Measurements from ENCODE around the gene IPO9.

The IPO9 gene

DNA sequence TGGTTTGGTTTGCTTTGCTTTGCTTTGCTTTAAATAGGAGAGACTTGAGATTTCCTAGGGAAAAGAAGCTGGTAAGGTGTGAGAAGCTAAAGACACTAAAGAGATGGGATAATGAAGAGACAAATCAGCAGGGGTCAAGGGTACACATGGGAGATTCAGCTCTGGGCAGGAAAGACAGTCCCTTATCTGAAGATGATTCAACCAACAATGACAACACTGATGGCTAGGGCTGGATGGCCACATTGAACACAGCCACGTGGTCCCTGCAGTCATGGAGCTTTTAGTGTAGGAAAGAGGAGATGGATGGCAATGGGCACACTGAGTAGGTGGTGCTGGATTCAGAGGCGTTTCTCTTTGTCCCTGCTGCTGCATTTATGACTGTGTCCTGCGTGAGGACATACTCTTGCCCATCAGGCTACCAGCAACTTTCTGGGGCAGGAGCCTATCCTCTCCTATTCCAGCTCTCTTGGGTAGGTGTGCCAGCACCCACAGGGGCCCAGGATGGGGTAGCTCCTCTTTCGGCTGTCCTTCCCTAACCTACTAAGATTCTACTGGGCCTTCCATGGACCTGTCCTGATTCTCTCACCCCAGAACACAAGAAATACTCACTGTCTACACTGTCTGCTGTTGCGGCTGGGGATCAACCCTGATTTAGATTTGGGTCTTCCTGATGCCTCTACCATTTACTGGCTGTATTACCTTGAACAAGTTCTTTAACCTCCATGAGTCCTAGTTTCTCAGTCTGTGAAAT, 58.3 kb downstream of the IPO9 start:
- WGBS (ENCODE audit: insufficient coverage, insufficient read length) = no CpG with 5 or more reads among the region's 5 CpGs
- Histone ChIP-seq H3K4me3 (ENCODE audit: low read length) (no peak overlapping the region), H3K36me3 (ENCODE audit: control insufficient read depth, insufficient read depth, low read length) (no peaks in the 10 kb centered on the region), H3K9me3 (ENCODE audit: control insufficient read depth, insufficient read depth, low read length) (no peaks in the 10 kb centered on the region), H3K27ac (ENCODE audit: low read length) (no peak overlapping the region), H3K27me3 (ENCODE audit: control insufficient read depth, insufficient read depth, low read length) (no peaks in the 10 kb centered on the region), H3K4me1 (ENCODE audit: control insufficient read depth, insufficient read depth, low read length) (peaks cover 9% of the 10 kb centered on the region)
- DNase-seq (ENCODE audit: low read depth, low spot score) = no peak

DNA sequence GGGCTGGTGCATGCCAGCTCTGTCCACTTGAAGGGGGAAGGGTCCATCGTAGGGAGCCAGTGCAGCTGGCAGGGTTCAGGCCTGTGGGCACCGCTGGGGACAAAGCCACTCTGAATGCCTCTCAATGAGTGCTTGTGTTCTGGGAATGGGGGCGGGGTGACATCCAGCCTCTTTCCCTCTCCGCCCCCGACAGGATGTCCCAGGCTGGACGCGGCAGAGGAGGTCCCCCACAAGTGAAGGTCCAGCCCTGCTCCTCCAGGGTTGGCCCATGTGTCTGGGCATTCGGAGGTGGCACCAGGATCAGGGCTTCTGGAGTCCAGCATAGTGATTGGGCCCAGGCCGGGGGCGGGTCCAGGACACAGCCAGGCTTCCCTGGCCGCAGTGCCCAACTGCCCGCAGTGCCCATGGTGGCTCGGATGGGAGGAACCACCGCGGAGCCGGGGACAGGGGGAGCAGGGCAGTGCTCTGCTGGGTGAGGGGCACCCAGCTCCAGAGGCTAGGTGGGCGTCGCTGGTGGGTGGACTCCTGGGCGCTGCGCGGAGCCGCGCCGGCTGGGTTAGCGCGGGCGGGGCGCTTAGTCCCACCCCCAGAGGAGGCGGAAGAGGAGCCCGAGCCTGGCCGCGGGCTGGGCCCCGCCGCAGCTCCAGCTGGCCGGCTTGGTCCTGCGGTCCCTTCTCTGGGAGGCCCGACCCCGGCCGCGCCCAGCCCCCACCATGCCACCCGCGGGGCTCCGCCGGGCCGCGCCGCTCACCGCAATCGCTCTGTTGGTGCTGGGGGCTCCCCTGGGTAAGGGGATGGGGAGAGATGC, 59.5 kb downstream of the IPO9 start, which contains the start of gene SHISA4:
TSS of gene SHISA4 (plus strand) at position 617 of the 808 bp plus-strand sequence. CDS start at position 714, 97 bp downstream.
- no CpG with 5 or more reads among the region's 49 CpGs for WGBS (ENCODE audit: insufficient coverage, insufficient read length)
- Histone ChIP-seq H3K9me3 (ENCODE audit: control insufficient read depth, insufficient read depth, low read length) (no peaks in the 10 kb centered on the region), H3K36me3 (ENCODE audit: control insufficient read depth, insufficient read depth, low read length) (no peaks in the 10 kb centered on the region), H3K27ac (ENCODE audit: low read length) (no peak within 1 kb of the TSS), H3K4me3 (ENCODE audit: low read length) (peak within 1 kb of the TSS; percentile 80), H3K4me1 (ENCODE audit: control insufficient read depth, insufficient read depth, low read length) (peaks cover 7% of the 10 kb centered on the region), H3K27me3 (ENCODE audit: control insufficient read depth, insufficient read depth, low read length) (no peaks in the 10 kb centered on the region)
- DNase-seq (ENCODE audit: low read depth, low spot score) = no peak

GRCh38 chr1:201889090-201889968, 60.4 kb downstream of the IPO9 start:
- no peaks in the 10 kb centered on the region for H3K36me3 ChIP-seq (ENCODE audit: control insufficient read depth, insufficient read depth, low read length)
- no peak for DNase-seq (ENCODE audit: low read depth, low spot score)
- peak overlapping the region; percentile 80; the same call in 1 of the 2 replicates for H3K4me3 ChIP-seq (ENCODE audit: low read length)
- H3K27me3 ChIP-seq (ENCODE audit: control insufficient read depth, insufficient read depth, low read length) = no peaks in the 10 kb centered on the region
- no peaks in the 10 kb centered on the region for H3K9me3 ChIP-seq (ENCODE audit: control insufficient read depth, insufficient read depth, low read length)
- H3K27ac ChIP-seq (ENCODE audit: low read length) = no peak overlapping the region
- H3K4me1 ChIP-seq (ENCODE audit: control insufficient read depth, insufficient read depth, low read length) = peaks cover 7% of the 10 kb centered on the region
- no CpG with 5 or more reads among the region's 33 CpGs for WGBS (ENCODE audit: insufficient coverage, insufficient read length)

DNA sequence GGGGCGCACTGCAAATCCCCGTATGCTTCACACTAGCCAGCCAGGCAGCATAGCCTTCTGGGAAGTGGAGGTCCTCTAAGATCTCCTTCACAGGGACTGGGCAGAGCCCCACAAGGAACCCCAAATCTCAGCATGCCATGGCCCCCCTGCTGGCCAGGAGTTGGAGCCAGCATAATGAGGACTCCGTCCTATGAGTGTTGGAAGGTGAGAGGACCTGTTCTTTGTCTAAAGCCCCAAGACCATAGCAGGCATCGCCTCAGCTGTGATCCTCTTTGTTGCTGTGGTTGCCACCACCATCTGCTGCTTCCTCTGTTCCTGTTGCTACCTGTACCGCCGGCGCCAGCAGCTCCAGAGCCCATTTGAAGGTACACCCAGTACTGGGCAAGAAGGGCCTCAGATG, 61.3 kb downstream of the IPO9 start:
- Histone ChIP-seq H3K27me3 (ENCODE audit: control insufficient read depth, insufficient read depth, low read length) (no peaks in the 10 kb centered on the region), H3K27ac (ENCODE audit: low read length) (no peak overlapping the region), H3K36me3 (ENCODE audit: control insufficient read depth, insufficient read depth, low read length) (no peaks in the 10 kb centered on the region), H3K4me1 (ENCODE audit: control insufficient read depth, insufficient read depth, low read length) (peaks cover 12% of the 10 kb centered on the region), H3K4me3 (ENCODE audit: low read length) (no peak overlapping the region), H3K9me3 (ENCODE audit: control insufficient read depth, insufficient read depth, low read length) (no peaks in the 10 kb centered on the region)
- no CpG with 5 or more reads among the region's 7 CpGs for whole genome bisulfite sequencing (ENCODE audit: insufficient coverage, insufficient read length)
- DNase-seq (ENCODE audit: low read depth, low spot score) = no peak

- no CpG with 5 or more reads among the region's 3 CpGs for WGBS (ENCODE audit: insufficient coverage, insufficient read length)
- Histone ChIP-seq H3K27me3 (ENCODE audit: control insufficient read depth, insufficient read depth, low read length) (no peaks in the 10 kb centered on the region), H3K4me3 (ENCODE audit: low read length) (no peak overlapping the region), H3K9me3 (ENCODE audit: control insufficient read depth, insufficient read depth, low read length) (no peaks in the 10 kb centered on the region), H3K4me1 (ENCODE audit: control insufficient read depth, insufficient read depth, low read length) (peaks cover 12% of the 10 kb centered on the region), H3K36me3 (ENCODE audit: control insufficient read depth, insufficient read depth, low read length) (no peaks in the 10 kb centered on the region), H3K27ac (ENCODE audit: low read length) (no peak overlapping the region)
- no peak for DNase-seq (ENCODE audit: low read depth, low spot score)
These were observed 62.0 kb downstream of the IPO9 start for GRCh38 chr1:201890806-201891450.

DNA sequence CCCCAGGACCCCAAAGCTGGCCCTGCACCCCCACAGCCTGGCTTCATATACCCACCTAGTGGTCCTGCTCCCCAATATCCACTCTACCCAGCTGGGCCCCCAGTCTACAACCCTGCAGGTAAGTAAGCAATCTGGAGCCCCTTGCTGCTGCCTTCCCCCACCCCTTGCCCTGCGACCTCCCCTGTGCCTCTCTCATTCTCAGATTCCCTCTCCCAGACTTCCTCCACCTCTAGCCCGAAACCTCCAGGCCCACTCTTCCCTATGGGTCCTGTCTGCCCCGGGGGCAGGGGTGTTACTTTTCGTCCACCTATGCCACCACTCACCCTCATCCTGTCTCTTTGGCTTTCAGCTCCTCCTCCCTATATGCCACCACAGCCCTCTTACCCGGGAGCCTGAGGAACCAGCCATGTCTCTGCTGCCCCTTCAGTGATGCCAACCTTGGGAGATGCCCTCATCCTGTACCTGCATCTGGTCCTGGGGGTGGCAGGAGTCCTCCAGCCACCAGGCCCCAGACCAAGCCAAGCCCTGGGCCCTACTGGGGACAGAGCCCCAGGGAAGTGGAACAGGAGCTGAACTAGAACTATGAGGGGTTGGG, 62.6 kb downstream of the IPO9 start:
- Histone ChIP-seq H3K9me3 (ENCODE audit: control insufficient read depth, insufficient read depth, low read length) (no peaks in the 10 kb centered on the region), H3K36me3 (ENCODE audit: control insufficient read depth, insufficient read depth, low read length) (no peaks in the 10 kb centered on the region), H3K27ac (ENCODE audit: low read length) (no peak overlapping the region), H3K4me1 (ENCODE audit: control insufficient read depth, insufficient read depth, low read length) (peaks cover 12% of the 10 kb centered on the region), H3K27me3 (ENCODE audit: control insufficient read depth, insufficient read depth, low read length) (no peaks in the 10 kb centered on the region), H3K4me3 (ENCODE audit: low read length) (no peak overlapping the region)
- WGBS (ENCODE audit: insufficient coverage, insufficient read length) = no CpG with 5 or more reads among the region's 5 CpGs
- no peak for DNase-seq (ENCODE audit: low read depth, low spot score)

DNA sequence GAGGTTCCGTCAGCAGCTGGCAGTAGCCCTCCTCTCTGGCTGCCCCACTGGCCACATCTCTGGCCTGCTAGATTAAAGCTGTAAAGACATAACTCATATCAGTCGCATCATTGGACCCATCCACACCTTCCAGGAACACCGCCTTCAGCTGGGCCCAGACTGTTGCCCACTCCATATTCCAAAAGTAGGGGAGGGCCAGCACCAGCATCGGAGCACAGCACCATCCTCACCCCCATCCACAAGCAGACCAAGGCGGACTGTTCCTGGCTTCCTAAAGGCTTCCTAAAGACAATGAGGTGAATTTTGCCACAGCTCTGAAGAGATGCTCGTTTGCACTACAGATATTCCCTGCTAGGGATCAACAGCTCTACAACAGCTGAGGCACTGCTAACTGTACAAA, 63.3 kb downstream of the IPO9 start:
- Histone ChIP-seq H3K27ac (ENCODE audit: low read length) (no peak overlapping the region), H3K4me3 (ENCODE audit: low read length) (no peak overlapping the region), H3K27me3 (ENCODE audit: control insufficient read depth, insufficient read depth, low read length) (no peaks in the 10 kb centered on the region), H3K9me3 (ENCODE audit: control insufficient read depth, insufficient read depth, low read length) (no peaks in the 10 kb centered on the region), H3K36me3 (ENCODE audit: control insufficient read depth, insufficient read depth, low read length) (no peaks in the 10 kb centered on the region), H3K4me1 (ENCODE audit: control insufficient read depth, insufficient read depth, low read length) (peaks cover 12% of the 10 kb centered on the region)
- DNase-seq (ENCODE audit: low read depth, low spot score) = no peak
- WGBS (ENCODE audit: insufficient coverage, insufficient read length) = no CpG with 5 or more reads among the region's 6 CpGs

GRCh38 chr1:201893431-201893830, 64.5 kb downstream of the IPO9 start:
- H3K4me1 ChIP-seq (ENCODE audit: control insufficient read depth, insufficient read depth, low read length) = peaks cover 9% of the 10 kb centered on the region; the same call in 1 of the 2 replicates
- H3K27me3 ChIP-seq (ENCODE audit: control insufficient read depth, insufficient read depth, low read length) = no peaks in the 10 kb centered on the region
- H3K9me3 ChIP-seq (ENCODE audit: control insufficient read depth, insufficient read depth, low read length) = no peaks in the 10 kb centered on the region
- no peak overlapping the region for H3K27ac ChIP-seq (ENCODE audit: low read length)
- no peaks in the 10 kb centered on the region for H3K36me3 ChIP-seq (ENCODE audit: control insufficient read depth, insufficient read depth, low read length)
- no peak overlapping the region for H3K4me3 ChIP-seq (ENCODE audit: low read length)
- WGBS (ENCODE audit: insufficient coverage, insufficient read length) = no CpG with 5 or more reads among the region's 3 CpGs
- DNase-seq (ENCODE audit: low read depth, low spot score) = no peak

DNA sequence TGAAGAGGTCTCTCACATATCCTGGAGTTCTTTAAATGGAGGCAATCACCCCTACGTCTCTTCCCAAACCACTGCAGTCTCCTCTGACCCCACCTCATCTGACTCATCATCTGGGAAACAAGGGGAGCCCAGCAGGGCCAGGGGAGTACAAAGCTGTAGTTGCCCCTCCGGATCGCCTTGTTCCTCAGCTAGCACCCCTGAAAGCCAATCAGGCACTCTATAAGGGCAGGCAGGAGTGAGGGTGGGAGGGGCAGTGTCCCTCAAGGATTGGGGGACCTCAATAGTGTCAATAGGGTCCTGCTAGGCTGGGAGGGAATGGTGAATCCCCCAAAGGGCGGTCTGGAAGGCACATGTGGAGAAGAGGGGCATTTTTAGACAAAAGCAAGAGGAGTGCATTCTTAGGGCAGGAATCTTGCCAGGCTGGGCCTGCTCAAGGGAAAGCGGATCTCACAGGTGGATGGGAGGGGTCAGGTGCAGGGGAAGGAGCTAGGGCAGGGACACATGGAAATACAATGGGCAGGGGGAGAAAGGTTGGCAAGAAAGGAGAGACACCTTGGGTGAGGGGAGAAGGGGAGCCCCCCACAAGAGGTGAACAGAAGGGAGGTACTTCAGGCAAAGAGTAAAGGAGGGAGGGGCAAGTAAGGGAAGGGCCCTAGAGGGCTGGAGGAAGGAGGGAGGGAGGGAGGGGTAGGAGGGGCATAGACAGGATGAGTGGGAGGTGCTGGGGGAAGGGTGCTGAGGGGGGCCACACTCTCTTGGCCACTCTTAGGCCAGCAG, 65.6 kb downstream of the IPO9 start:
- Histone ChIP-seq H3K4me3 (ENCODE audit: low read length) (no peak overlapping the region), H3K36me3 (ENCODE audit: control insufficient read depth, insufficient read depth, low read length) (no peaks in the 10 kb centered on the region), H3K27ac (ENCODE audit: low read length) (no peak overlapping the region), H3K9me3 (ENCODE audit: control insufficient read depth, insufficient read depth, low read length) (no peaks in the 10 kb centered on the region), H3K27me3 (ENCODE audit: control insufficient read depth, insufficient read depth, low read length) (no peaks in the 10 kb centered on the region), H3K4me1 (ENCODE audit: control insufficient read depth, insufficient read depth, low read length) (peaks cover 6% of the 10 kb centered on the region; the same call in 1 of the 2 replicates)
- WGBS (ENCODE audit: insufficient coverage, insufficient read length) = no CpG with 5 or more reads among the region's 5 CpGs
- no peak for DNase-seq (ENCODE audit: low read depth, low spot score)

Data from iPS DF 6.9 (cell line).